NCI-H748 treated with DMSO at 0.1 percent for 48 hours (cell line): ENCODE results near the gene B3GALNT1.
"Not testable (repeated sequence)": the region's sequence is repeated elsewhere in the genome, so short reads cannot be mapped to it uniquely, and the experiment has no call there.

Source experiments
- DNase-seq: peaks from one replicate; lab custom pipeline; 2025; lab: John Stamatoyannopoulos, UW

Gene B3GALNT1

GRCh38 chr3:161073181-161073580 lies 32.0 kb downstream of the B3GALNT1 start:
- DNase-seq = no peak

- DNase-seq = no peak
Measured at GRCh38 chr3:161072751-161073150, 32.4 kb downstream of the B3GALNT1 start.

- DNase-seq = no peak
Measured at GRCh38 chr3:161072211-161072621, 32.9 kb downstream of the B3GALNT1 start.

GRCh38 chr3:161070980-161071663 lies 34.0 kb downstream of the B3GALNT1 start:
- DNase-seq = no peak

- DNase-seq = no peak
Measured at GRCh38 chr3:161070252-161070930, 34.8 kb downstream of the B3GALNT1 start.

GRCh38 chr3:161069511-161070251 lies 35.5 kb downstream of the B3GALNT1 start:
- DNase-seq = no peak

GRCh38 chr3:161067335-161067734 lies 37.8 kb downstream of the B3GALNT1 start:
- no peak for DNase-seq

GRCh38 chr3:161066930-161067329 lies 38.2 kb downstream of the B3GALNT1 start:
- DNase-seq = no peak

GRCh38 chr3:161064413-161064812 lies 40.7 kb downstream of the B3GALNT1 start:
- no peak for DNase-seq

- DNase-seq = no peak
Measured at GRCh38 chr3:161054860-161055604, 50.1 kb downstream of the B3GALNT1 start.

GRCh38 chr3:161051856-161052255 lies 53.3 kb downstream of the B3GALNT1 start:
- no peak for DNase-seq

- no peak for DNase-seq
Measured at GRCh38 chr3:161050935-161051334, 54.2 kb downstream of the B3GALNT1 start.

- no peak for DNase-seq
Measured at GRCh38 chr3:161049683-161050248, 55.4 kb downstream of the B3GALNT1 start.

- DNase-seq = no peak
Measured at GRCh38 chr3:161043336-161044035, 61.7 kb downstream of the B3GALNT1 start.

- no peak for DNase-seq
Measured at GRCh38 chr3:161042023-161042501, 63.1 kb downstream of the B3GALNT1 start.

GRCh38 chr3:161038725-161039124 lies 66.4 kb downstream of the B3GALNT1 start:
- DNase-seq = no peak

- DNase-seq = no peak
Measured at GRCh38 chr3:161035711-161036110, 69.4 kb downstream of the B3GALNT1 start.

- DNase-seq = not testable (repeated sequence)
Measured at GRCh38 chr3:161034913-161035550, 70.1 kb downstream of the B3GALNT1 start.
